ENCODE results near the gene RBPJL.
"Not testable (repeated sequence)": the region's sequence is repeated elsewhere in the genome, so short reads cannot be mapped to it uniquely, and the experiment has no call there.

Gene RBPJL

DNA sequence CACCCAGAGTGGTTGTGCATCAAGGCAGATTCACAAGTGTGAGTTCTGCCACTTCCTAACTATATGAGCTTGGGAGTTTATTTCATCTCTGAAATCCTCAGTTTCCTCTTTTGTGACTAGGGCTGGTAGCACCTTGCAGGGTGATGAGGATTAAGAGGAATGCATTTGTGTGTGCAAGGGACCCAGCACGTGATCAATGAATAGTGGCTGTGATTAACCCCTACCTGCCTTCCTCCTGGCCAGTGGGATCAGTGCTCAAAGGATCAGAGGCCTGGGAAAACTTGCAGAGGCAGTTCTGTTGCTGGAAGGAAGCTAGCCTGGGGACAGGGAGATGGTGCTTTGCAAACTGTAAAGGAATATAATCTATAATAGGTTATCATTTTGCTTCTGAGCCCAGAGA, 34.3 kb downstream of the RBPJL start:
- in situ Hi-C loops (cut with MboI; ENCODE audit: low sequenced_read_pairs) = no loop called here

DNA sequence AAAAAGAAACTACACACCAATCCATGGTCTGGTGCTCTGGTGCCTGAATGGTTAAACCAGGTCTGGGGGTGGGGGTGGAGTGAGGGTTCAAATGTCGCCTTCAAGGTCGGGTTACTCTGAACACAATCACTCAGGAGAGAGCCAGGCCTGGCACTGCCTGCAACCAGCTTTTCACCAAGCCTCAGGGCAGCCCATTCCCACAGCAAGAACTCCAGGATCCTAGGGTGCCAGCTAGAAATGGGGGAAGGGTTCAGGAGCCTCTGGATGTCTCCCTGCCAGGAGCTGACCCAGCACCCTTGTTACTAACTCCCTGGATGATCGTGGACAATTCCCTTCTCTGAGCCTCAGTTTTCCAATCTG, 34.9 kb downstream of the RBPJL start:
- in situ Hi-C loops (cut with MboI; ENCODE audit: low sequenced_read_pairs) = no loop called here

DNA sequence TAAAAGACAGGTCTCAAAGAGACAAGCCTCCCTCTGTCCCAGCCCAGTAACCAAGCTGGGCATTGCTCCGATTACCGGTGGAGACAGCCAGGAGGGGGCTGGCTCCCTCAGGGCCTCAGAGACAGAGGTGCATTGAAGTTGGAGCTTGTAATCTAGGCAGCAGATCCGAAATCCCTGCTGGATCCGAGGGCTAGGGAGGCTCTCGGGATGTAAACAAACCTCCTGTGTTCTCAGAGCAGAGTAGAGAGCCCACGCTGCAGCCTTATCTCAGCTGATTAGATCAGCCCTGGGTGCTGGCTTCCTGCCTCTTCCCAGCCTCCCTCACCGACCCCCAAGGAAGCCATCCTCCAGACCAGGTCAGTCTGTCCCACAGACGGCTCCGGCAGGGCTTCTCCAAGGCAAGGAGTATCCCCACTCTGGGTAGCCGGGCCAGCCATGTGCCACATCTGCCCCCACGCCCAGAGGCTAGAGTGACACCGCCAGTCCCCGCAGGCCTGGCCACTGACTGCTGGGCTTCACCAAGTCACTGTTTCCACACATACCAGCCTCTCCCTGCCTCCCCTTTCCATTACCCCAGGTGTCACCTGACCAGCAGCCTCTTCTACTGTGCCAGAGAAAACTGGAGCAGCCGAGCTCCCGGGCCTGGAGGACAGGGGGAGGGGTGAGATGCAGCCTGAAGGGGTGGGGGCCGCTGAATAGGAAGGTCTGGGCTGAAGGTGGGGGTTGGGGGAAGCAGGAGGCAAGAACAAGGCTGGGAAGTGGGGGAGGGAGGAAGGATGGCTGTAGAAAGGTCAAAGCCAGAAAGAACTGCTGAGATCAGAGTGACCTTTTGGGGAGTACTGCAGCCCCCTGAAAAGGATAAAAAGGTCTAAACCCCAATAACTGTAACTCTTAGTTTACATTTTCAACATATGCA, 35.6 kb downstream of the RBPJL start:
- in situ Hi-C loops (cut with MboI; ENCODE audit: low sequenced_read_pairs) = no loop called here

DNA sequence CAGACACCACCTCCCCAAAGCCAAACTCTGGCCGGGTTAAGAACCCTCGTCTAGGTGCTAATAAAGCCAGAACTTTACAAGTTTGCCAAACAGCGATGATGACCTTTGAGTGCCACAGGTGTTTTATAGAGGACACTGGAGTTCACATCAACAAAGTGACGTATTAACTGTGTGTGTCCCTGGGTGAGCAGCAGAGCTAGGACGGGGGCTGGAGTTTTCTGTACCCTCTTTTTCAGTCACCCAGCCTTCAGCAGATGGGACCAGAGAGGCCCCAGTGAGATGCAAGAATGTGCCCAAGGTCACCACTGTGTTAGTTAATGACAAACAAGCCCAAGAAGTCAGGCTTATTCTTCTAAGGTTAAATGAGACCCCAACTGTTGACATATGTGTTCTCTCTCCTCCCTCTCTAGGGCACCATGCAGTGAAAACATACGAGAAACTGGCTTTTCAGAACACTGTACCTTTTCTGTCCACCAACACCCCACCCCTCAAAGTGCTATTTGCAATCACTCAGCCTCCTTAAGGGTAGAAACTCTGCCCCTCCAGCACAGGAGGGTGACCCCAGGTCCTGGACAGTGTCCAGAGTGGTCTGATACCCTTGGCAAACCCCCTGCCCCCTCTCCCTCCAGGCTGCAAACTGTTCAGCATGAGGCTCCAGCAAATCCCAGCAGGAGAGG, 36.4 kb downstream of the RBPJL start:
- in situ Hi-C loops (cut with MboI; ENCODE audit: low sequenced_read_pairs) = no loop called here

DNA sequence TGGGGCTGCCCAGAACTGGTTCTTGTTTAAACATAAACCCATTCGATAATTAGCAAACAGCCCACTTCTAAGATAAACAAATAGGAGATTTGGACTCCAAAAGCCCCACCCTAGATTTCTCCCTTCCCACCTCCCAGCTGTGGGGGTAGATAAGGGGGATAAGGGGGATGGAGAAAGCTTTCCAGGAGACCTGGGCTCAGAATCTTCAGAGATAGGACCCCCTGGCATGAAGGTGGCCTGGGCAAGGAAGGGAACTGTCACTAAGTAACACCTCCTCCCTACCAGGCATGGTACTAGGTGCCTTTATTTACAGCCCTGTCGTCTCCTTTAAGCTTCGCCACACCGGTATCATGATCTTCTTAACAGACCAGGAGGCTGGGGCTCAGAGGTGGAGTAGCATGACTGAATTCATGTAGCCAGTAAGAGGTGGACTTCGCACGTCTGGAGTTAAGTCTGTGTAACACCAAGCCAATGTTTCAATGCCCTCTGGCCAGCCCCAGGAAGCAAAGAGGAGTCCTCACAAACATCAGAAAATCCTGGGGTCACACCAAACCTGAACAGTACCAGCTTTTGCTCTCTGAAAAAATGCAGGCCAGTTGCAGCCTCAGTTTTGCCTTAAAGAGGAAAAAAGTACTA, 37.0 kb downstream of the RBPJL start:
- in situ Hi-C loops (cut with MboI; ENCODE audit: low sequenced_read_pairs) = no loop called here

DNA sequence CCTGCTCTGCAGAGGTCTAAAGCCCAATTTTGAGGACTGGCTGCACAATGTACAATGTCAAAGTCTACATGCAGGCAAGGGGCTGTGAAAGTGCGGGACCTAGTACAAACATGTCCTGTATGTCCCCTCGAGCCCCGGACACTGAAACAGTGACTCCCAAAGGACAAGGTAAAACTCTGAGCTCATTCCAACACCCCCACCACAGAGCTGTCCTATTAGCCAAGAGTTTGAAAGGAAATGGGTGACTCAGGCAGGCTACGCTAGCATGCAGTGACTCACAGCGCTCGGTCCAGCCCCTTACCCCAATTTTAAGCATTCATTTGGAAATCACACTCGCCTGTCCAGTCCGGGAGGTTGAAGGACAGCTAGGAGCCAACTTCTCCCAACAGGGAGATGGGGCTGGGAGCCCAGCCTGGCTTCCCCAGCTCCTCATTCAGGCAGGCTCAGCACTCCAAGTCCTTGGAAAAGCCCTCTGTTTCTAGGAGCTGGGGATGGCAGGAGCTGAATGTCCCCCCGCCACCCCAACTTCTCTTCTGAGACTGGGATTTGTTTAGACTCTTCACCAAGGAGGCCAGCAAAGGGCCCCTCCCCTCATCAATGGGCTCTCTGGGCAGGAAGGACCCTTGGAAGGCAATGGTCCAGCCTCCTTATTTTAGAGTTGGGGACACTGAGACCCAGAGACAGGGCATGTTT, 37.7 kb downstream of the RBPJL start:
- in situ Hi-C loops (cut with MboI; ENCODE audit: low sequenced_read_pairs) = no loop called here

DNA sequence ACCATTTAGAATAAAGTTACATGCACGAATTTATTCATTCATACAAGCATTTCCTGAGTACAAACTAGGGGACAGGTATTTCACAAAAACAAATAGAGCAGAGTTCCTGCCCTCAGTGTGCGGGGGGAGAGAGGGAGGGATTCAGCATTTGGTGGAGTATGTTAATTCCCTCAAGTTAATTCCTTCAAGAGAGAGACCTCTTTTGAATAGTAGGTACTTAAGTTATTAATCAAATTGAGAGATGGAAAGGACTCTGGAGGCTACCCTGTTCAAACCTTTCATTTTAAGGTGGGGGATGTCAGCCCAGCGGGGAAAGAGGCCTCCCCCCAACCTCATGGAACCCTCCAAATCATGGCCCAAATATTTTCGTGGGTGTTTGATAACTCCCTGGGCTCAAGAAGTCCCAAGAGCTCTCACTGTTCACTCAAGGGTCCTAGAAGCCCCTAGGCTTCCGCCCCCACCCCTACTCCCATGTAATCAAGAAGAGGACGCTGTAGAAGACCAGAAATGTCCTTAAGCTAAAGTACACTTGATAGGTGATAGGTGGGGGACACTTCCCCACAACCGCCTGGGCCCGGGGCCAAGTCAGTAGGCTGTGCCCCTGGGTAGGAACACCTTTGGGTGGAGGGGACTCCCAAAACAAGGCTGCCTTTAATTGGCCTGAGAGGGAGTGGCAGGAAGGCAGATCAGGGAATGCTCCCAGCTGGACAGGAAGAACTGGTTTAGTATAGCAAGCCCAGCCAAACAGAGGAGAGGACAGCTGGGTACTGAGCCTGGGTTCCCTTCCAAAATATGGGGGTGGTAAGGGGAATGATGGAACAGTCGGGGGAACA, 38.7 kb downstream of the RBPJL start:
- in situ Hi-C loops (cut with MboI; ENCODE audit: low sequenced_read_pairs) = no loop called here

DNA sequence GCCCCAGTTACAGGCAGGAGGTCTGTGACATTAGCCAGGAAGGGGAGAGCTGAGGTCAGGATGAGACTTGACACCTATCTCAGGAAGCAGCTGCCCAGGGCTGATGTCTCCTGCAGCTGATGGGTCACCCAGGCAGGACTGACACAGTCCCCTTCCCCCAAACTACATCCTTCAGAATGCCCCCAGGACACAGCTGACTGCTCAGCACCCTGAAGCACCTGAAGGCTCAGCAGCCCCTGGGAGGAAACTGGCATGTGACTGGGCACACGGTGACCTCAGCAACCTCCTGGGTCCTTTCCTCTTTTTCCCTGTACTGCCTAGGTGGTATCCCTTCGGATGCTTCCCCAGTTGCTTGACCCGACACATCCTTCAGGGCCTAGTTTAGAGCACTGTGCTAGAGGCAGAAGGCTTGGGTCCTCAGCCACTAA, 39.7 kb downstream of the RBPJL start:
- in situ Hi-C loops (cut with MboI; ENCODE audit: low sequenced_read_pairs) = no loop called here

DNA sequence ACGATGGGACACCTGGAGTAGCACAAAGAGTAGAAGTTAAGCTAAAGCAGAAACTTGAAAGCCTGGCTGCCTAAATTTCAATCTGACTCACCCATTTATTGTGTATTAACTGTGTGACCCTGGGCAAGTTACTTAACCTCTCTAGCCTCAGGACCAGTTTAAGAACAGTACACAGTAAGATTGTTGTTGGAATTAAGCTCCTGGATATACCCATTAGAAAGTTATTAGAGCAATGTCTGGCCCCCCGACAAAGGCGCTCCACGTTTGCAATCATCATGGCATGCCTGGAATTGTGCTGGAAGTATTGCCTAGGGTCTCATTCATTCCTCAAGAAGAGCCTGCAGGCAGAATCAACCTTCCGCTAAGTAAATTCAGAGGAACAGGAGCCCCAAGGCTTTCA, 40.2 kb downstream of the RBPJL start:
- in situ Hi-C loops (cut with MboI; ENCODE audit: low sequenced_read_pairs) = no loop called here

DNA sequence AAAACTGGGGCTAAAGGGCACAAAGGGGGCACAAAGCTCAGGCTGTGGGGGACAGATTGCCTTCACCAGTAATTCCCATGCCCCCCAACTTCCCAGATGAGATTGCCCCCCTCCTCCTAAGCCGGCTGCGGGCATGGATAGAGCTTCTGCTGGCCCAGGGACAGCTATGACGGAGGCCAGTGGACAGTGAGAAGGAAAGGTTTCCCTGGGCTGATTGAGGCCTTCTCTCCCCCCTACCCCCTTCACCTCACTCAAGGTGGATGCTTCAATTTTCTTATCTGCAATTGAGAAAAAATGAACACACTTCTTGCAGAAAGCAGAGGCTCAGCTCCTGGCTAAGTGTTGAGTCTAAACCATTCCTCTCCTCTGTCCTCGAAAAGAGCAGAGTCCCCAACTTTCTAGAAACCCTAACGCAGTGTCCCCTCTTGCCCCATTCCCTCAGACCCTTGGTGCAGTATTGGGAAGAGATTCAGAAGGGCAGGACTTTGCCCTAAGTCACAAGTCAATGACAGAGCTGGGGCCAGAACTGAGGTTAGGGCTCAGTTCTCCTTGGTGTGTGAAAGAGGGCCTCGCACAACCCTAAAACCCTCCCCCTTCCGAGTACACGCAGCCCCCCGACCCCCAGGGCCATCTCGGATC, 40.8 kb downstream of the RBPJL start:
- in situ Hi-C loops (cut with MboI; ENCODE audit: low sequenced_read_pairs) = no loop called here

DNA sequence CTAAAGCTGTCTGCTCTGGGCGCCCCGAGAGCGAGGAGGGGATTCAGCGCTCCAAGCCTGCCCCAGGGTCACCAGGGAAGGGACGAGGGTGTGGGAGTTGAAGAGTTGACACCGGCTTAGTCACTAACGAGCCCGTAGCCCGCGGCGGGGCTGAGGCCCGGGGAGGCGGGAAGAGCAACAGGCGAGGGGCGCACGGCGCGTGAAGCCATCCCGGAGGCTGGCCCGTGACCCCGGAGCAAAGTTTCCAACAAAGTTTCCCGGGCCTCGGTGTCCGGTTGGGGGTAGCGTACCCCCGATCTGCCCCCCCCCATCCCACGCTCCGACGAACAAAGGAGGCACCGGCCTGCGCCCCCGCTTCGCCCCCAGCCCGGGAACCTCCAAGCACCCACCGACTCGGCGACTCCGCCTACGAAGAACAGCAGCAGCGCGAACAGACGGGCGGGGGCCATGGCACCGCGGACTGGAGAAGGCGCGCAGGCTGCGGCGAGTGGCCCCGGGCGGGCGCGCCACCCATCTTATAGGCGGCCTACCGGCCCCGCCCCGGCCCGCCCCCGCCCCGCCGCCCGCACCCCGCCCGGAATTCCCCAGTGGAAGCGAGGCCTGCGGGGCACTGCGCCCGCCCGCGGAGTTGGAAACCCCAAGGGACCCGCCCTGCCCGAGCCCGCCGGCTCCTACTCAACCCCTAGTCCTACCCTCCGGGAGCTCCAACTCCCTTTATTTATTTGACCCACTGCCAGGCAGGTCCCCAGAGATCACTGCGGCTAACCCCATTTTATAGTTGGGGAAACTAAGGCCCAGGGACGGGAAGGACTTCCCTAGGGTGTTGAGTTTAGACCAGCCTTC, 41.5 kb downstream of the RBPJL start, which contains the start of gene SDC4:
Gene SDC4 (minus strand): TSS at position 489 of the 843 bp plus-strand sequence. CDS start 40 bp downstream, at position 449.
- in situ Hi-C loops (cut with MboI; ENCODE audit: low sequenced_read_pairs) = no loop called here

DNA sequence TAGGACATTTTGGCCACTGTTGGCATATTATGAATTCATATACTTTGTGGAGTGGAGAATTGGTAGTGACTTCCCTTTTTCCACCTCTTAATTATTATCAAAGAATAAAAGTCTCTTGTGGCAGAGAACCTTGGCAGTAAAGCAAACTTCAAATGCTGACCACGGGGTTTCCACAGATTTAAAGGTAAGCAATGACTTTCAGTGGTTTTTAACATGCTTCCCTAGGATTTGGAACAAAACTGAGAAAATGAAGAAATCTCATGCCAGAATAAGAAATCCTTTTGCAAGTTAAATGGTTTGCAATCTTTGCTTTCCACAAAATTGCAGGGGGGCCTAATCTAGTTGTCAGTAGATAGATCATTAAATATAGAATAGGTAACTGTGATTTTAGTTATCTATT, 43.6 kb downstream of the RBPJL start:
- in situ Hi-C loops (cut with MboI; ENCODE audit: low sequenced_read_pairs) = no loop called here

DNA sequence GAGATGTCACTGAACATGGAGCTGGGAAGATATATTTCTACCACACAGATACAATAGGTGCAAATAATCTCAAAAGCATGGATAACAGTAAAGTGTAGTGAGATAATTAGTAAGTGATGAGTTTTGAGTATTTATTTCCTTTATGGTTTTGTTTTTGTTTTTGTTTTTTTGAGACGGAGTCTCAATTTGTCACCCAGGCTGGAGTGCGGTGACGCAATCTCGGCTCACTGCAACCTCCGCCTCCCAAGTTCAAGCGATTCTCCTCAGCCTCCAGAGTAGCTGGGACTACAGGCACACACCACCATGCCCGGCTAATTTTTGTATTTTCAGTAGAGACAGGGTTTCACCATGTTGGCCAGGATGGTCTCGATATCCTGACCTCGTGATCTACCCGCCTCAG, 44.2 kb downstream of the RBPJL start:
- in situ Hi-C loops (cut with MboI; ENCODE audit: low sequenced_read_pairs) = not testable (repeated sequence)

DNA sequence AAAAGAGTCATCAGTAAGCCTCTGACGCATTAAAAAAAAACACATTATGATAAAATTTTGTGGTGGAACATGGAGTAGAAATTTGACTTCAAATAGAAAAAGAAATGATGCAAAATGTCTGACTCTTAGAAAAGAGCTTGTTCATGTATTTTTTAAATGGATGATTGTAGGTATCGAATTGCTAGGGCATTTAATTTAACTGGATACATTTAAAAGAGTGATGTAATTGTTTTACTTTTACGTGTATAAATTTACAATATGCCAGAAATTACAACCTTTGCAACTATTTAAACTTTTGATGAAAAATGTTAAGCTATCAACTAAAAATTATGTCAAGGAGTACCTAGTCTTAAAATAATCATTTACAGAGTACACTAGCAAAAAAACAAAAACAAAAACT, 46.1 kb downstream of the RBPJL start:
- in situ Hi-C loops (cut with MboI; ENCODE audit: low sequenced_read_pairs) = no loop called here

DNA sequence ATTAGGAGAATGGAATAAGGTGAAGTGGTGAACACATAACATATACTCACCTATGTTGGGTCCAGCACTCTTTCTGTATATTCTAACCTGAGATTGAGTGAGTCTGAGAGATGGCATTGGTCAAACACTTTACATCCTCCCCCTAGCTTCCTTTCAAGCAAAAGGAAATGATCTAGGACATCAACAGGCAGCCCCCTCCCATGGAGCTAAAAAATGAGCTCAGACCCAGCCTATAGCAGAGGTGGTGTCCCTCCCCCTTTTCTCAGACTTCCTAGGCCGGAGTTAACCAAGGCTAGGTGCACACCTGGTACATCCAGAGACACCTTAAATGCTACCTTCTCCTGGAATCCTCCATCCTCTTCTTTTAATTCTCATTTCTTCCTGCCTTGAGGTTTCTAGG, 47.1 kb downstream of the RBPJL start:
- in situ Hi-C loops (cut with MboI; ENCODE audit: low sequenced_read_pairs) = no loop called here

DNA sequence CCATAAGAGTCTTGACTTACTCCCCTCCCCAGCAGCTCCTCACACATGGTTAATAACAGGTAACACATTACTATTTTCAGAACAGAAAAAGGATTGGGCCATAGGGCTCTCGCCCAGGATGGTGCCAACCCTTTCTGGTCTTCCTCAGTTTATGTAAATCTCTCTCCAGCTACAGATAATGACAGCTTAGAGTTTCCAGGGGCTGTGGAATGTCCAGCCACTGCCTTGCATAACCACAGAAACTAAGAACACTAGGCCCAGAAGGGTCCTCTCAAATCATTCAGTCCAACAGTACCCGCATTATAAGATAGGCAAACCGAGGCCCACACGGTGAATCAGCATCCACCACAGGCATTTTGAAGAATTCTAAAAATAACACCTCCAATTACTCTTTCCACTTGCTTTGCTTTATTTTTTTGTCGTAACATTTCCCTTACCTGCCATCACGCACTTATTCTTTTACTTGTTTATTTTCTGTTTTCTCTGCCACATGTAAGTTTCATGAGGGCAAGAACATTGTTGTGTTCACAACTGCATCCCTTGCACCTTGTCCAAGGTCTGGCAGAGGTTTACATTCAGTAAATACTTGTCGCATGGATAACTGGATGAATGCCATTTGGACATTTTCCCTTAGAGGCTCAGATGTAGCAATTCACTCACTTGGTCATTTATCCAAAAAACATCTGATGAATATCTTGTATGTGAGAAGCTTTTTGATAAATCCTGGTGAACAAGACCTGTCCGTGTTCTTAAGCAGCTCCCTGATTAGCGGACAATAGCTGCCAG, 48.0 kb downstream of the RBPJL start:
- in situ Hi-C loops (cut with MboI; ENCODE audit: low sequenced_read_pairs) = no loop called here

DNA sequence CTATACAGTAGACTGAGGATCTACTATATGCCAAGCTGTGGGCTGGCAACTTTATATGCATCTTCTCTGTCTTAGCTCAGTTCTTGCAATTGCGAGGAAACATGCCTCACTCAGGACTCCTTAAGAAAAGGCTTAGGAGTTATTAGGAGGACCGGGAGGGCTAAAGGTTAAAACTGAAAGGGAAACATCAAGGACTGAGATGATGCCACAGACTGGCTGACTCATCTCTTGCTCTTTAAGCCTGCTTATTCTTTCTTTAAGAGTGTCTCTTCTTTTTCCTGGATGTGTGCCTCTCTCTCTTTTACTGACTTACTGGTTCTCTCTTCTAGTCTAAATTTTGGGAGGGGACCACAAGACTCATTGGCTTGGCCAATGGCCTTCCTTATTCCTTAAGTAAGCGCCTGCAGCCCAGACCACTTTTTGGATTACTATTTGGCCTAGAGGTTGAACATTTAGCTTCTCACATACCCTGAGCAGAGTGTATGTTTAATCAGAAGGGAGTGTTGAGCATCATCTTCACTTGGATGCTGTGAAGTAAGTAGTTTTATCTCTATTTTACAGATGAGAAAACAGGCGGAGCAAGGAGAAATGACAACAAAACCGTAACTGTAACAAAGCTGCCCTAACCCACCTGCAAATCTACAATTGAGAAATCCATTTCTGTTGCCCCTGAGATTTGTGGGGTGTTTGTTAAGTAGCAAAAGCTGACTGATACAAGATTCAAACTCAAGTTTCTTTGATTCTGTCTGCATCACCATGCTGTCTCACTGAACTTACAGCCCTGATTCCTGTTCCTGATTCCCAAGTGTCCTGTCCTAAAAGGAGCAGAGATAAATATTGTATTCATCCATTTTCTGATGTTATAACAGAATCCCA, 48.8 kb downstream of the RBPJL start:
- in situ Hi-C loops (cut with MboI; ENCODE audit: low sequenced_read_pairs) = no loop called here
